ENCODE measurements around the gene ZFP3. TPM values are rescaled to one million over a fixed set of nuclear protein-coding genes. Genes with fewer than 3 reads are reported as not detected.
"Not testable (repeated sequence)": the region's sequence is repeated elsewhere in the genome, so short reads cannot be mapped to it uniquely, and the experiment has no call there.

The ZFP3 gene
- polyA plus RNA-seq, 2 of the 4 experiments (the other 2 are of a cell fraction): 1.7 to 4.8 TPM

DNA sequence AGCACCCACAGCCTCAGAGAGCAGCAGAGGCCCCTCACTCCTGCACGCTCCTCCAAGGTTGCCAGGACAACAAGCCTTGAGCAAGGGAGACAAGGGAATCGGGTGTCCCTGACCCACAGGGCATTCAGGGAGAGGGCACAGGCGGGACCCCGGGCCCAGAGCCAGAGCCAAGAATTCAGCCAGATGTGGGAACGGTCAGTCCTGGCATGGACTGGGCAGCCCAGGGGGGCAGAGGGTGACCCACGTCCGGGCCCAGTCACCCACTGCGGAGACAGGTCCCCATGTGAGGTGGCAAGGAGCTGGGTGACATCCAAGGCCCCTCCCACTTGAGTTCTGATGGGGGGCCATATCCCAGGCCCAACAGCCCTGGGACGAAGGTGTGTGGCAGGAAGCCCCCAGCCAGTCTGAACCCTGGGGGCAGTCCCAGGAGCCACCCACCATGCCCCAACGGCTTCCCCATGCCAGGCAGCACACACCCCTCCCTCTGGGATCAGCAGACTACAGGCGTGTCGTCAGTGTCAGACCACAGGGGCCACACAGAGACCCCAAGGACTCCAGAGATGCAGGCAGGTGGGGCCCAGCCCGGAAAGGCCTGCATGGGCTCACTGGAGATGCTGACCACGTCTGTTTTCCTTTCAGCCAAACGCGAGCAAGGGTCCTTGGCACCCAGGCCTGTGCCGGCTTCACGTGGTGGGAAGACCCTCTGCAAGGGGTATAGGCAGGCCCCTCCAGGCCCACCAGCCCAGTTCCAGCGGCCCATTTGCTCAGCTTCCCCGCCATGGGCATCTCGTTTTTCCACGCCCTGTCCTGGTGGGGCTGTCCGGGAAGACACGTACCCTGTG, 60.6 kb downstream of the ZFP3 start:
- ATAC-seq: no peak
- H3K9me3 ChIP-seq: 0 out of 3 replicates have a peak, but pooled peaks cover 12% of the 10 kb centered on the region
- DNase-seq (ENCODE audit: low read depth in 1 of 2, low spot score in 1 of 2): no peak
- 63% methylated on average over 24 of the region's 24 CpGs for WGBS (ENCODE audit: missing lambda C conversion rate)
- H3K4me1 ChIP-seq: no peaks in the 10 kb centered on the region
- ChIA-PET POLR2A (no interaction called here), CTCF (interaction anchor here (0.6 kb wide), 1 partner anchor 855 kb away, joined by 3 read pairs; no protein-coding TSS in a partner anchor)
- no peak for TF ChIP-seq POLR2A (IDR thresholded peaks at IDR 0.05; ENCODE audit: low read length)
- no peak for TF ChIP-seq CBX2 (IDR thresholded peaks at IDR 0.05; ENCODE audit: borderline replicate concordance, low read depth)
- no peak for TF ChIP-seq EHF (CRISPR knock-in tag; IDR thresholded peaks at IDR 0.05)
- no peak for TF ChIP-seq SREBF2 (IDR thresholded peaks at IDR 0.05)
- TF ChIP-seq ESRRA (IDR thresholded peaks at IDR 0.05; ENCODE audit: borderline replicate concordance, low read length): no peak
- no peak for TF ChIP-seq BHLHE40 (IDR thresholded peaks at IDR 0.05; ENCODE audit: low read depth, low read length)
- TF ChIP-seq PHF8 (IDR thresholded peaks at IDR 0.05; ENCODE audit: borderline replicate concordance, low read depth): no peak
- no peak for TF ChIP-seq HDAC2 (IDR thresholded peaks at IDR 0.05)
- no peak for TF ChIP-seq KDM5A (IDR thresholded peaks at IDR 0.05)
- no peak overlapping the region for H3K4me2 ChIP-seq
- no peak overlapping the region for H3K27ac ChIP-seq
- H3K4me3 ChIP-seq: no peak overlapping the region
- no peak for FAIRE-seq

DNA sequence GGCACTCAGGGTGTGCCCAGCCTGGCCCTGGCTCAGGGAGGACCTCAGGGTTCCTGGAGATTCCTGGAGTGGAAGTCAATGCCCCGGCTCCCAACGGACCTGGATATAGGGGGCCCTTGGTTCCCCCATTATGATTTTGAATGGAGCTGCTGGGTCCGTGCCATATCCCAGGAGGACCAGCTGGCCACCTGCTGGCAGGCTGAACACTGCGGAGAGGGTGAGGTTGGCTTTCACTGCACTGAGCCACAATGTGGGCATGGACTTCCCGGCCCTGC, 61.1 kb downstream of the ZFP3 start:
- Histone ChIP-seq H3K4me3 (no peak overlapping the region), H3K4me2 (no peak overlapping the region), H3K27ac (no peak overlapping the region), H3K4me1 (no peaks in the 10 kb centered on the region), H3K9me3 (0 out of 3 replicates have a peak, but pooled peaks cover 12% of the 10 kb centered on the region)
- FAIRE-seq (no peak), ATAC-seq (no peak; a peak in 1 of 6 replicates), DNase-seq (ENCODE audit: low read depth in 1 of 2, low spot score in 1 of 2) (no peak)
- TF ChIP-seq EP300 (IDR thresholded peaks at IDR 0.05) (no peak), ZNF302 (CRISPR knock-in tag; IDR thresholded peaks at IDR 0.05) (no peak), EHF (CRISPR knock-in tag; IDR thresholded peaks at IDR 0.05) (no peak), GATA3 (IDR thresholded peaks at IDR 0.05; ENCODE audit: borderline replicate concordance) (no peak), MAZ (IDR thresholded peaks at IDR 0.05; ENCODE audit: borderline replicate concordance, low read depth, low read length) (no peak), POLR2A (IDR thresholded peaks at IDR 0.05; ENCODE audit: low read length) (no peak), KDM5A (IDR thresholded peaks at IDR 0.05) (no peak), HEYL (CRISPR knock-in tag; IDR thresholded peaks at IDR 0.05) (no peak), EHMT2 (IDR thresholded peaks at IDR 0.05; ENCODE audit: low read depth) (no peak), ZSCAN20 (CRISPR knock-in tag; IDR thresholded peaks at IDR 0.05) (no peak), NR3C1 (IDR thresholded peaks at IDR 0.05) (no peak), CHD2 (IDR thresholded peaks at IDR 0.05; ENCODE audit: low read length, partially characterized antibody) (no peak), TFCP2L1 (CRISPR knock-in tag; IDR thresholded peaks at IDR 0.05) (no peak), PHF8 (IDR thresholded peaks at IDR 0.05; ENCODE audit: borderline replicate concordance, low read depth) (no peak), HOXB13 (CRISPR knock-in tag; IDR thresholded peaks at IDR 0.05; ENCODE audit: low read depth) (no peak), RAD21 (conservative IDR thresholded peaks at IDR 0.05 in 1 of 2, IDR thresholded peaks at IDR 0.05 in 1 of 2) (no peak)
- TF ChIP-seq, protein P1, sequence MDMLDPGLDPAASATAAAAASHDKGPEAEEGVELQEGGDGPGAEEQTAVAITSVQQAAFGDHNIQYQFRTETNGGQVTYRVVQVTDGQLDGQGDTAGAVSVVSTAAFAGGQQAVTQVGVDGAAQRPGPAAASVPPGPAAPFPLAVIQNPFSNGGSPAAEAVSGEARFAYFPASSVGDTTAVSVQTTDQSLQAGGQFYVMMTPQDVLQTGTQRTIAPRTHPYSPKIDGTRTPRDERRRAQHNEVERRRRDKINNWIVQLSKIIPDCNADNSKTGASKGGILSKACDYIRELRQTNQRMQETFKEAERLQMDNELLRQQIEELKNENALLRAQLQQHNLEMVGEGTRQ (IDR thresholded peaks at IDR 0.05): no peak
- TF ChIP-seq, protein P2, sequence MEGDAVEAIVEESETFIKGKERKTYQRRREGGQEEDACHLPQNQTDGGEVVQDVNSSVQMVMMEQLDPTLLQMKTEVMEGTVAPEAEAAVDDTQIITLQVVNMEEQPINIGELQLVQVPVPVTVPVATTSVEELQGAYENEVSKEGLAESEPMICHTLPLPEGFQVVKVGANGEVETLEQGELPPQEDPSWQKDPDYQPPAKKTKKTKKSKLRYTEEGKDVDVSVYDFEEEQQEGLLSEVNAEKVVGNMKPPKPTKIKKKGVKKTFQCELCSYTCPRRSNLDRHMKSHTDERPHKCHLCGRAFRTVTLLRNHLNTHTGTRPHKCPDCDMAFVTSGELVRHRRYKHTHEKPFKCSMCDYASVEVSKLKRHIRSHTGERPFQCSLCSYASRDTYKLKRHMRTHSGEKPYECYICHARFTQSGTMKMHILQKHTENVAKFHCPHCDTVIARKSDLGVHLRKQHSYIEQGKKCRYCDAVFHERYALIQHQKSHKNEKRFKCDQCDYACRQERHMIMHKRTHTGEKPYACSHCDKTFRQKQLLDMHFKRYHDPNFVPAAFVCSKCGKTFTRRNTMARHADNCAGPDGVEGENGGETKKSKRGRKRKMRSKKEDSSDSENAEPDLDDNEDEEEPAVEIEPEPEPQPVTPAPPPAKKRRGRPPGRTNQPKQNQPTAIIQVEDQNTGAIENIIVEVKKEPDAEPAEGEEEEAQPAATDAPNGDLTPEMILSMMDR (IDR thresholded peaks at IDR 0.05): no peak
- TF ChIP-seq, protein P3, sequence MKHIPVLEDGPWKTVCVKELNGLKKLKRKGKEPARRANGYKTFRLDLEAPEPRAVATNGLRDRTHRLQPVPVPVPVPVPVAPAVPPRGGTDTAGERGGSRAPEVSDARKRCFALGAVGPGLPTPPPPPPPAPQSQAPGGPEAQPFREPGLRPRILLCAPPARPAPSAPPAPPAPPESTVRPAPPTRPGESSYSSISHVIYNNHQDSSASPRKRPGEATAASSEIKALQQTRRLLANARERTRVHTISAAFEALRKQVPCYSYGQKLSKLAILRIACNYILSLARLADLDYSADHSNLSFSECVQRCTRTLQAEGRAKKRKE (CRISPR knock-in tag; IDR thresholded peaks at IDR 0.05; ENCODE audit: low read depth): no peak
- TF ChIP-seq, protein P4, sequence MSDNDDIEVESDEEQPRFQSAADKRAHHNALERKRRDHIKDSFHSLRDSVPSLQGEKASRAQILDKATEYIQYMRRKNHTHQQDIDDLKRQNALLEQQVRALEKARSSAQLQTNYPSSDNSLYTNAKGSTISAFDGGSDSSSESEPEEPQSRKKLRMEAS (IDR thresholded peaks at IDR 0.05): no peak
- WGBS (ENCODE audit: missing lambda C conversion rate): 47% methylated on average over 5 of the region's 5 CpGs
- ChIA-PET CTCF (no interaction called here), POLR2A (no interaction called here)

DNA sequence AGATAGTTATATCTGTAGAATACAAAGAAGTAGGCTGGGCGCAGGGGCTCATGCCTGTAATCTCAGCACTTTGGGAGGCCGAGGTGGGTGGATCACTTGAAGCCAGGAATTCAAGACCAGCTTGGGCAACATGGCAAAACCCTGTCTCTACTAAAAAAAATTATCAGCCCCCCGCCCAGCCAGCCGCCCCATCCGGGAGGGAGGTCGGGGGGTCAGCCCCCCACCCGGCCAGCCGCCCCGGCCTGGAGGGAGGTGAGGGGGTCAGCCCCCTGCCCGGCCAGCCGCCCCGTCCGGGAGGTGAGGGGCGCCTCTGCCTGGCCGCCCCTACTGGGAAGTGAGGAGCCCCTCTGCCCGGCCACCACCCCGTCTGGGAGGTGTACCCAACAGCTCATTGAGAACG, 64.6 kb downstream of the ZFP3 start:
- POLR2A ChIA-PET: not testable (repeated sequence)

More for the DNA sequence above, 64.6 kb downstream of the ZFP3 start:
- H3K9me3 ChIP-seq: peaks cover 19% of the 10 kb centered on the region; the same call in 2 of the 3 replicates
- ATAC-seq; CTCF ChIA-PET; H3K4me3 ChIP-seq; H3K4me1 ChIP-seq; H3K27ac ChIP-seq; FAIRE-seq; H3K4me2 ChIP-seq; DNase-seq (ENCODE audit: low read depth in 1 of 2, low spot score in 1 of 2): not testable (repeated sequence)
- WGBS (ENCODE audit: missing lambda C conversion rate): 29% methylated on average over 5 of the region's 18 CpGs
